ENCODE data around the gene TIAM1.

DNA sequence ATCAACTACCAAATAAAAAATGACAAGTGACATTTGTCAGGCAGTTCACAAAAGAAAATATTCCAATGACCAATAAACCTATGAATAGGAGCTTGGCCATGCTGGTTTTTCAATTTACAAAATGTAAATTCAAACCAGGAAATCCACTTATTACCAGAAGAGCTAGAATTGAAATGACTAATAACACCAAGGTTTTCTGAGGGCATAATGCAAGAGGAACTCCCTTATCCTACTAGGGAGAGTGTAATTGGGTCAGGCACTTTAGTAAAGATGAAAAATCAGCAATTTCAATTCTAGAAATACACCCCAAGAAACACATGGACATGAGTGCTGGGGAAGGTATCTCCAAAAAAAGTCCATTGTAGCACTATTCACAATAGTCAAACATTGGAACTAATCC is 16.7 kb upstream of the TIAM1 start:
- TF ChIP-seq, protein P1, sequence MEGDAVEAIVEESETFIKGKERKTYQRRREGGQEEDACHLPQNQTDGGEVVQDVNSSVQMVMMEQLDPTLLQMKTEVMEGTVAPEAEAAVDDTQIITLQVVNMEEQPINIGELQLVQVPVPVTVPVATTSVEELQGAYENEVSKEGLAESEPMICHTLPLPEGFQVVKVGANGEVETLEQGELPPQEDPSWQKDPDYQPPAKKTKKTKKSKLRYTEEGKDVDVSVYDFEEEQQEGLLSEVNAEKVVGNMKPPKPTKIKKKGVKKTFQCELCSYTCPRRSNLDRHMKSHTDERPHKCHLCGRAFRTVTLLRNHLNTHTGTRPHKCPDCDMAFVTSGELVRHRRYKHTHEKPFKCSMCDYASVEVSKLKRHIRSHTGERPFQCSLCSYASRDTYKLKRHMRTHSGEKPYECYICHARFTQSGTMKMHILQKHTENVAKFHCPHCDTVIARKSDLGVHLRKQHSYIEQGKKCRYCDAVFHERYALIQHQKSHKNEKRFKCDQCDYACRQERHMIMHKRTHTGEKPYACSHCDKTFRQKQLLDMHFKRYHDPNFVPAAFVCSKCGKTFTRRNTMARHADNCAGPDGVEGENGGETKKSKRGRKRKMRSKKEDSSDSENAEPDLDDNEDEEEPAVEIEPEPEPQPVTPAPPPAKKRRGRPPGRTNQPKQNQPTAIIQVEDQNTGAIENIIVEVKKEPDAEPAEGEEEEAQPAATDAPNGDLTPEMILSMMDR (IDR thresholded peaks at IDR 0.05): no peak
- no peak for TF ChIP-seq POLR2A (IDR thresholded peaks at IDR 0.05)
- TF ChIP-seq POLR2AphosphoS5 (IDR thresholded peaks at IDR 0.05): no peak

All from prostate gland (tissue), 2 donors.